Gastrocnemius medialis (tissue), 4 donors: ENCODE results near the gene CWC15. TPM values are rescaled to one million over a fixed set of nuclear protein-coding genes. Genes with fewer than 3 reads are reported as not detected.

ENCODE experiments used
- ATAC-seq, 2 donors: fragments of 150-250 bp; one replicate each; pipeline ENCODE4 v1.9.1; 2016
- DNase-seq, 2 donors: peaks; one replicate each; pipeline ENCODE4 v3.0.0-alpha.2; 2019
- H3K27ac ChIP-seq, 4 donors: fragments of 200-600 bp; sonication (generic); 1 replicate in 1 of 4; 2 replicates in 3 of 4; pipeline ENCODE4 v1.5.1; 2016 to 2018; ENCODE audit warnings: mild to moderate bottlenecking in 2 of 4, moderate library complexity in 1 of 4
- H3K27me3 ChIP-seq, 3 donors: fragments of 200-600 bp; sonication (generic) in 2 of 3; 1 replicate in 1 of 3; 2 replicates in 2 of 3; pipeline versions ENCODE4 v1.5.1 to v1.6.0; 2016 to 2019; ENCODE audit warnings: mild to moderate bottlenecking in 1 of 3, moderate library complexity in 1 of 3
- H3K36me3 ChIP-seq, 2 donors: fragments of 200-600 bp; sonication (generic) in 1 of 2; one replicate each; pipeline ENCODE4 v1.5.1; 2017 to 2018
- H3K4me1 ChIP-seq, 2 donors: fragments of 200-600 bp; sonication (generic) in 1 of 2; one replicate each; pipeline ENCODE4 v1.5.1; 2016 to 2017; ENCODE audit warnings: mild to moderate bottlenecking in 2 of 2
- H3K4me3 ChIP-seq, 4 donors: fragments of 200-600 bp; sonication (generic) in 3 of 4; 1 replicate in 1 of 4; 2 replicates in 3 of 4; pipeline ENCODE4 v1.5.1; 2016 to 2019; ENCODE audit warnings: mild to moderate bottlenecking in 2 of 4
- H3K9me3 ChIP-seq, 3 donors: fragments of 200-600 bp; sonication (generic) in 2 of 3; 1 replicate in 1 of 3; 2 replicates in 2 of 3; pipeline ENCODE4 v1.5.1; 2016 to 2019
- POLR2A ChIP-seq, 2 donors: fragments of 450-650 bp; IDR thresholded peaks; one replicate each; pipeline ENCODE4 v1.6.1; 2017; ENCODE audit warnings: antibody characterized with exemption in 2 of 2, mild to moderate bottlenecking in 2 of 2, moderate library complexity in 2 of 2
- in situ Hi-C, 4 donors: fragments of 200-750 bp; cut with MboI; loops; one replicate each; pipeline versions ENCODE4 v1.15.0 to v1.8.0; 2017; ENCODE audit warnings: low sequenced_read_pairs in 4 of 4
- intact Hi-C: fragments of 100-400 bp; cut with DNase I; formaldehyde crosslinking; loops from one replicate; pipeline ENCODE4 v1.15.1; 2023; ENCODE audit warnings: low total_unique reads
- total RNA-seq, 4 donors: library from RNA; depleted of rRNA; stranded (reverse); fragments of >200 nt; gene quantifications; one replicate each; pipeline versions ENCODE4 v1.1.0 to v1.2.3, GENCODE V29; 2016
- TF ChIP-seq, protein P1 (sequence below), 5 experiments: fragments of 450-650 bp in 3 of 5; fragments of 200-600 bp in 2 of 5; sonication (generic) in 2 of 5; IDR thresholded peaks in 4 of 5; conservative IDR thresholded peaks in 1 of 5; 1 replicate in 4 of 5; 2 replicates in 1 of 5; pipeline ENCODE4 v1.5.1; 2016 to 2019; ENCODE audit warnings: antibody characterized with exemption in 5 of 5, mild to moderate bottlenecking in 3 of 5, moderate library complexity in 3 of 5

Gene CWC15
- total RNA-seq, 4 donors from 2014 or later = 53.9 to 69.5 (median 60.5) TPM

DNA sequence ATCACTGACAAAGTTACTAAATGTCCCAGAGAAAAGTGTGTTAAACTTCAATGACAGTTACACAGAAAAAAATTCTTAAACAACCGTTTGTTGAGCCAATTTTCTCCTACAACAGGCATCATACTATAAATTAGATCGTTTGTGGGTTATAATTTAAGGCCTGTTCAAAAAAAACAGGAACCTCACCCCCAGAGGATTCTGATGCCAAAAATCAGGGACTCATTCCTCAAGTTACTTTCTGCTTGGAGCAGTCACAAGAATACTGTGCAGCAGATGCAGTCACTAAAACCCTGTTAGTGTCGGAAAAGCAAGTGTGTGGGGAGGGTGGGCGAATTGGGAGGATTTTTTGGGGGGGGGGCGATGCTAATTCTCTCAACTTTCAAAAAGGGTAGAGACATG is 657 bp downstream of the CWC15 start:
- intact Hi-C loops (loop anchor here (1.0 to 5.0 kb wide), 4 partner anchors 95 to 1188 kb away; partner anchors contain the start of genes ANKRD49, MED17, MRE11 and SRSF8), in situ Hi-C loops (loop anchor here in 2 of 4 donors (10.0 kb wide), 2 partner anchors 92 to 162 kb away; partner anchors contain the start of gene SRSF8 (in 2 of the 2))
- Histone ChIP-seq H3K36me3 (peaks cover 0 to 46% of the 10 kb centered on the region in 2 donors), H3K4me3 (peak overlapping the region; percentile 82 to 97 (median 90)), H3K4me1 (peaks cover 14 to 17% of the 10 kb centered on the region in 2 donors), H3K9me3 (no peaks in the 10 kb centered on the region), H3K27ac (peak overlapping the region in 3 of 4 donors; percentile 78 to 88 (median 80)), H3K27me3 (no peaks in the 10 kb centered on the region)
- TF ChIP-seq POLR2A (IDR thresholded peaks at IDR 0.05) = no peak
- TF ChIP-seq, protein P1, sequence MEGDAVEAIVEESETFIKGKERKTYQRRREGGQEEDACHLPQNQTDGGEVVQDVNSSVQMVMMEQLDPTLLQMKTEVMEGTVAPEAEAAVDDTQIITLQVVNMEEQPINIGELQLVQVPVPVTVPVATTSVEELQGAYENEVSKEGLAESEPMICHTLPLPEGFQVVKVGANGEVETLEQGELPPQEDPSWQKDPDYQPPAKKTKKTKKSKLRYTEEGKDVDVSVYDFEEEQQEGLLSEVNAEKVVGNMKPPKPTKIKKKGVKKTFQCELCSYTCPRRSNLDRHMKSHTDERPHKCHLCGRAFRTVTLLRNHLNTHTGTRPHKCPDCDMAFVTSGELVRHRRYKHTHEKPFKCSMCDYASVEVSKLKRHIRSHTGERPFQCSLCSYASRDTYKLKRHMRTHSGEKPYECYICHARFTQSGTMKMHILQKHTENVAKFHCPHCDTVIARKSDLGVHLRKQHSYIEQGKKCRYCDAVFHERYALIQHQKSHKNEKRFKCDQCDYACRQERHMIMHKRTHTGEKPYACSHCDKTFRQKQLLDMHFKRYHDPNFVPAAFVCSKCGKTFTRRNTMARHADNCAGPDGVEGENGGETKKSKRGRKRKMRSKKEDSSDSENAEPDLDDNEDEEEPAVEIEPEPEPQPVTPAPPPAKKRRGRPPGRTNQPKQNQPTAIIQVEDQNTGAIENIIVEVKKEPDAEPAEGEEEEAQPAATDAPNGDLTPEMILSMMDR (IDR thresholded peaks at IDR 0.05 in 4 of 5, conservative IDR thresholded peaks at IDR 0.05 in 1 of 5) = no peak
- ATAC-seq (no peak), DNase-seq (no peak)

DNA sequence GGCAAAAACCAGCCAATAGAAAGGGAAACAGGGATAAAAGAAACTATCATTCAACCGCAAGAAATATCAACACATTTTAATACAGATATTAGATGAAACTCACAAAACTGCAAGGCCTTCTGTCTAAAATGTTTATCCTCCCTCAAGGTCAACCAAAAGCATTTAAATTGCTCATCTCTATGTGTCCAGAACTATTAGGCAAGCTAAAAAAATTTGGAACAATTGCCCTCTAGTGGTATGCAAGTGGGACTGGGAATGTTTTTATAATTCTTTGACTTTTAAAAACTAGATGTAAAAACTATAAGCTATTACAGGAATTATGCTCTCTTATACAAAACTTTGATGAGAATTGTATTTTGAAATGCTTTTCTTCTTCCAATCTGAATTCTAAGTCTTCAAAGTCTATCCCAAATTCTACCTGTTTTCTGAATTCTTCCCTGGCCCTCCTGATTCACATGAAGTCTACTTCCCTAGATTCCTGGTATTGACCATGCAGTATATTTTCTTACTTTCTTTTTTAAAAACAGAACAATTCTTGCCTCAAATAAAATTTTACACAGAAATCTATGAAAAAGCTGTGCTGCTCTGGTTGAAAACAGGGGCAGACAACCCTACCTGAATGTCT is 4.9 kb downstream of the CWC15 start:
- Histone ChIP-seq H3K27me3 (no peaks in the 10 kb centered on the region), H3K4me3 (no peak overlapping the region), H3K36me3 (peaks cover 0 to 89% of the 10 kb centered on the region in 2 donors), H3K9me3 (no peaks in the 10 kb centered on the region), H3K27ac (no peak overlapping the region), H3K4me1 (peaks cover 14% of the 10 kb centered on the region in 2 donors)
- TF ChIP-seq, protein P1 (IDR thresholded peaks at IDR 0.05 in 4 of 5, conservative IDR thresholded peaks at IDR 0.05 in 1 of 5) = peak in 2 of 5 experiments; percentile 29 to 35
- TF ChIP-seq POLR2A (IDR thresholded peaks at IDR 0.05) = no peak
- DNase-seq (no peak), ATAC-seq (no peak)
- in situ Hi-C loops (no loop called here), intact Hi-C loops (loop anchor here (1.0 kb wide), 1 partner anchor 345 kb away; no protein-coding TSS in a partner anchor)

DNA sequence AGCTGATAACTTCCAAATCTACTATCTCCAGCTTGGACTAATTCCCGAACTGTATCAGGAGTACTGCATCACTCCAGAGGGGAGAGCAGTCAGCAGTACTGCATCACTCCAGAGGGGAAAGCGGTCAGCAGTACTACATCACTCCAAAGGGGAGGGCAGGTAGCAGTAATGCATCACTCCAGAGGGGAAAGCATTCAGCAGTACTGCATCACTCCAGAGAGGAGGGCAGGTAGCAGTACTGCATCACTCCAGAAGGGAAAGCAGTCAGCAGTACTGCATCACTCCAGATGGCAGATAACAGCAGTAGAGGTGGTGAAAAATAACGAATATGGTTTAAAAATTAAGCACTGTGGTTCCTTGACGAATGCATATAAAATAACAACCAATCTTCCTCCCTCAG is 8.4 kb downstream of the CWC15 start:
- H3K27me3 ChIP-seq = no peaks in the 10 kb centered on the region
- no peaks in the 10 kb centered on the region for H3K4me1 ChIP-seq
- in situ Hi-C loops = no loop called here
- no peaks in the 10 kb centered on the region for H3K9me3 ChIP-seq
- H3K4me3 ChIP-seq = no peak overlapping the region
- DNase-seq = no peak
- peaks cover 5 to 99% of the 10 kb centered on the region in 2 donors for H3K36me3 ChIP-seq
- no peak for ATAC-seq
- intact Hi-C loops = no loop called here
- no peak overlapping the region for H3K27ac ChIP-seq
- TF ChIP-seq, protein P1 (IDR thresholded peaks at IDR 0.05 in 4 of 5, conservative IDR thresholded peaks at IDR 0.05 in 1 of 5) = no peak
- no peak for TF ChIP-seq POLR2A (IDR thresholded peaks at IDR 0.05)

DNA sequence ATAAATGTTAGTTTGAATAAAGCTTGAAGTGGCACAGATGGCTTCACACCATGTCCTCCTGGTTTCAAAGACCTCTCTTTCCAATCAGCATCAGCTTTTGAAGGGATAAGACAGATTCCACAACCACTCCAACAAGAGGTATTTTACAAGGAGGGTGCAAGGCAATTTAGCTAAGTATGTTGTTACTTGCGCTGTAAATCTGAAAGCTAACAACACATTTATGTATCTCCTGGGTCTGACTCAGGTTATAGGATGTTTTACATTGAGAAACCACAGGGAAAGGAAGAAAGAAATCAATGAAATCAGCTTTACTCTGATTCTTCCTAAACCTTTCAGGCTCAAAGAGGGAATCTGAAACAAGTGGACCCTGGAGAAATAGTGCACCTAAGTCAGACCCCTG is 12.1 kb downstream of the CWC15 start:
- no peak for ATAC-seq
- Histone ChIP-seq H3K4me3 (no peak overlapping the region), H3K27me3 (no peaks in the 10 kb centered on the region), H3K27ac (no peak overlapping the region), H3K9me3 (no peaks in the 10 kb centered on the region), H3K36me3 (peaks cover 5 to 83% of the 10 kb centered on the region in 2 donors), H3K4me1 (no peaks in the 10 kb centered on the region)
- no peak for TF ChIP-seq POLR2A (IDR thresholded peaks at IDR 0.05)
- TF ChIP-seq, protein P1 (IDR thresholded peaks at IDR 0.05 in 4 of 5, conservative IDR thresholded peaks at IDR 0.05 in 1 of 5) = no peak
- intact Hi-C loops (no loop called here), in situ Hi-C loops (no loop called here)
- DNase-seq = no peak
